NCI-H128 (cell line): ENCODE data around the gene LENEP.

Experiments used
- DNase-seq: peaks from one replicate; lab custom pipeline; 2025; ENCODE audit not compliant: unreplicated experiment; lab: John Stamatoyannopoulos, UW

LENEP gene

DNA sequence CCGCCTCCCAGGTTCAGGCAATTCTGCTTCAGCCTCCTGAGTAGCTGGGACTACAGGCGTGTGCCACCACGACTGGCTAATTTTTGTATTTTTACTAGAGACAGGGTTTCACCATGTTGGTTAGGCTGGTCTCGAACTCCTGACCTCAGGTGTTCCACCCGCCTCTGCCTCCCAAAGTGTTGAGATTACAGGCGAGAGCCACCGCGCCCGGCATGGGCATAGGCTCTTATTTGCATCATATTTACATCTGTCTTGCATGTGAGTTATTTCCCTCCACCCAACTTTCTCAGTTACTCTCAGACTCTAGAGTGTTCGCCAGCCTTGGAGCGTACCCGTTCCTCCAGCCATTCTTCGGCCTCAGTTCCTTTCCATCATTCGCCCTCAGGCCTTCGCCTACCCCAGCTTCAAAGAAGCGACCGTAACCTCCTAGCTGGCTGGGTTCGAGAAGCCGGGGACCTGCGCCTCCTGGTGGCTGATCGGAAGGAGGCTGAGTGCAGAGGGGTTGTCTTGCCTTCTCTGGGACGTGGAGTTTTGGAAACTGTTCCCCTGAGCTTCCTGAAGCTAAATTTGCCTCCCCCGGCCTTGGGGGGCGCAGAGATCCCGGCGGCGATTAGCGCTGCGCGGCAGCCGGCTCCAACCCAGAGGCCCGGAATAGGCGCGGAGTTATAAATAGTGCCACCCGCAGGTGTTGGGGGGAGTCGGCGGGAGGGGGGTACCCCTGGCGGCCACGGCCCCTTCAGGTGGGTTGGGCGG, 5.6 kb downstream of the LENEP start:
- no peak for DNase-seq

DNA sequence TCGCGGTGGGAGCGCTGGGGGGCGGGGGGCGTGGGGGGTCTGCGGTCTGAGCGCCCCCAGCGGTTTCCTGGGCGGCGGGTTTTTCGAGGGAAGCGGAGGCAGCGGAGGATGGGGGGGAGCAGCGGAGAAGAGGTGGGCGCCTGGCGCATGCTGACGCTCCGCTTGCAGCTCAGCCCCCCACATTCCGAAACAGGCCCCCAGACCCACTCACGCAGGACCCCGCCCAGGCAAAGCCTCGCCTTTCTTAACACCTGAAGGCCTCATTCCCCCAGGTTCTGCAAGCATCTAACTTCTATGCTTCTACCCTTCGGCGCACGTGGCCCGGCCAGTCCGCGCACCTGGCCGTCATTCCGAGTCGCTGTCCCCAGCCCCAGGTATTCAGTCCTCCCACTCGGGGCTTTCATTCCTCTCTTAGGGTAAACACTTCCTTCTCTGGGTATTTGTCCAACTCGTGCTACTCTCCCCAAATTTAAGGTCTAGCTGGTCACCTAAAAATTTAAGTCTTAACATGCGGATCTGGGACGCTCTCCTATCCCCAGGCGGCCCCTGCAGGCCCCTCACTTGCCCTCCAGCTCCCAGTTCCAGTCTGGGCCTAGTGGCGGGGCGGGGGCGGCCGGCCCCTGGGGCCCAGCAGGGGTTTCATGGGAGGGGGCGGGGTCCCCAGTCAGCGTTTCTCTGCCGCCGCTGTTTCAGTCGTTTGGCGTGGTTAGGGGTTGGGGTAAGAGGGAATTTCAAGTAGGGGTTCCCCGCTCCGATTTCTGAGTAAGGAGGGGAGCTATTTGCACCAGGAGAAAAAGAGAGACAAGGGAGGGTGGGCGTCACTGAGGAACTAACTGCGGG, 6.4 kb downstream of the LENEP start:
- DNase-seq = no peak

DNA sequence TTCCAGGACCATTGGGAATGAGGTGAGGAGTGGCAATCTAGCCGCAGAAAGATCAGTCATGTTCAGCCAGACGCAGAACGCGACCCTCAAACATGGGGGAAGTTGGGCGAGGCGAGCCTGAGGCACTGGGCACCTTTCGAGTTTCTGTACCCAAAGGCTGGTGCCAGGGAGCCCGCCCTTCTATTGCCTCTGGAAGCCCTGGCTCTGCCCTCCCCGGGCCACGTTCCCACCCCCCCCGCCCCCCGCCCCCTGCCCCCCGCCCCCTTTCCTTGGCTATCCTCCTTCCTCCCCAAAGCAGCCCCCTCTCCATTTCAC, 7.0 kb downstream of the LENEP start:
- DNase-seq = no peak

DNA sequence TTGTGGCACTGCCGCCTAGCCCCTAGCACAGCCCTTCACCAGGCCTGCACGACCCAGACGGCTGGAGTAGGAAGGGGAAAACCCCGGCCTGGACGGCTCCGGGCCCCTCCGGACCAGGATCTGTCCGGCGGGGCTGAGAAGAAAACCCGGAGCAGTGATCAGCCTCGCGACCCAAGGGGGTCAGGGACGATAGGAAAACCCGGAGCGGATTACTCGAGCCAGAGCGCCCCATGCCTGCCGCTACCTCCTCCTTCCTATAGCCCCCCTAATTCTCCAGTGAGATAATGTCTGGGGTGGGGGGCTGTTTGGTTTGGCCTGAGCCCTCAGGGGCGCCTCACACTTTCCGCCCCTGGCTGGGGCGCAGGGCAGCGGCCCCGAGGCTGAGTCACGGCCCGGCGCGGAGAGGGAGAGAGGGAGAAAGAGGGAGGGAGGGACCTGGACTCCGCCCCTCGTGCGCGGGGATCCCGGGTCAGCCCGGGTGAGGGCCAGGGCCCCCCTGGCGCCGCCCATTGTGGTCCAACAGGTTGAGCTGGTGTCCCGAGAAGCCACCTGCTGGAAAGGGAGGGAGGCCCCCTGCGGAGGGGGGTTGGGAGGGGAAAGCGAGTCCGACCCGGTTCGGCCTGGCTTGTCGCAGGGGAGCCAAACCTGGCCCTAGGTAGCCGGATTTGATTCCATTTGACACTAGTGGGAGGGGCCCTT, 7.5 kb downstream of the LENEP start:
- peak; percentile 88 for DNase-seq

DNA sequence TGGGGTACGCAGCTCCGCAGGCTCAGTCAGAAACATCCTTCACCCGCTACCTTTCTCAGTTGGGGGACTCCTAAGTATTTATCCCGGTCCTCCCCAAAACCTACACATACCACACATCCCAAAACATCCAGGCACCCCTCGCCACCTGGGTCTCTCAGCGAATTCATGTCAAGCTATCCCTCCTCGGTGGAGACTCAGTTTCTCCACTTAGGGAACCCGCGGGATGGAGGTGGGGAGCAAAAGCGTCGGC, 8.0 kb downstream of the LENEP start:
- no peak for DNase-seq

DNA sequence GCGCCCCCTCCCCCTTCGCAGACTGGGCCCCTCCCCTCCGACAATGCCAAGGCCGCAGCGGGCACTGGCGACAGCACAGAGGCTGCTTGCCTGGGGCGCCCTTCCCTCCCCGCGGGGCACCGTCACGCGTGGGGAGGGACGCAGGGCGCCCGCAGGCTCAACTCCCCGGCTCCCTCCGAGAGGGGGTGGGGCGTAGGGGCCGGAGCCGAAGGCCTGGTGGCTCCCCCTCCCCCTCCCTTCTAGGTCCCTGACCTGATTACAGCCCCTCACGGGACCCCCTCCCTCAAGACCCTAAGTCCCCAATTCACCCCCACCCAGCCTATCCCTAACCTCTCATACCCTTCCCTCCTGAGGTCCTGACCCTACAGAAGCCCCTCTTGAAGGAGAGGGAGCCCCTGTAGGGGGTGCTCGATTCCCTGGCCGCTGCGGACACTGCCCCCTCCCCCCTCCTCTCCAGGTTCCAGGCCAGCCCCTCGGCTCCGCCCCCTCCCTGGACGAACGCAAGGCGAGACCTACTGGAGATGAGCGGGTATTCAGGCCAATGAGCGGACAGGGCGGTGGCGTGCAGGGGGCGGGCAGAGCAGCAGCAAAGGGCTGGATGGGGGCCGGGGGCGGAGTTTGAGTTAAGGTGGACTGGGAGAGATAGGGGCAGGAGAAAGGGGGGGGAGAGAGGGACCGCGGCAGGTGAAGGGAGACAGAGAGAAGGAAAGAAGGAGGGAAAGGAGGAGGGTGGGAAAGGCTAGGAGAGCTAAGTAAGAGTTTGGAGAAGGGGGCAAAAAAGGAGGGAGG, 8.5 kb downstream of the LENEP start:
- peak; percentile 97 for DNase-seq

DNA sequence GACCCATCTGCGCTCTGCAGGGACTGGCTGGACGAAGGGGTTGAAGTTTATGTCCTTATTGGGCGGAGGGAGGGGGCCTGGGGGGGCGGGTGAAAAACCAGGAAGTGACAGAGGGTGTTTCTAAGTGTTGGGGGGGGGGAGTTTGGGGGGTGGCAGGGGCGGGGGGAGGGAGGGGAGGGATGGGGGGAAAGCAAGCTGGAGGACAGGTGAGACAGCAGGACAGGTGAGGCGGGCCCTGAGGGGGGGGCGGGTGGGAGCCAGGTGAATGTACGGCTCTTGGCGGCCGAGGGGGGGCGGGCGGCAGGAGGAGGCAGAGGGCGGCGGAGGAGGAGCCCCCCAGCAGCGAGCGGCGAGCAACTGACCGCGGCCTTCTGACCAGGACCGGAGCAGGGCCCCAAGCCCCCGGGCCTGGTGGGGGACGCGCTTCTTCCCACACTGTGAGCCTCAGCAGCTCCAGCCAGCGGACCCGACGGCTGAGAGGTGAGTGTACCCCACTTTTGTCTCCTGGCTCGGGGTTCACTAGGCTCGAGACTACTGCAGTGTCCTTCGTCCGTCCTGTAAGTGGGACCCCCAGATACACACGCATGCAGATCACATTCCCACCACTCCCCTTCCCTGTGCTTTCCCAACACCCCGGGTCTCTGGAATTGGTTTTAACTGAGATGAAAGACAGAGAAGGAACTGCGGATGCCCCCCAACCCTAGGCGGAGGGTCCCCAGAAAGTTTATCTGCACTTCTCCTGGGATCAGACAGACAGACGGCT, 9.3 kb downstream of the LENEP start, which contains the start of gene ZBTB7B:
TSS of gene ZBTB7B (plus strand) at position 339 of the 763 bp plus-strand sequence. CDS start 11,859 bp downstream, outside the sequence.
- no peak for DNase-seq

DNA sequence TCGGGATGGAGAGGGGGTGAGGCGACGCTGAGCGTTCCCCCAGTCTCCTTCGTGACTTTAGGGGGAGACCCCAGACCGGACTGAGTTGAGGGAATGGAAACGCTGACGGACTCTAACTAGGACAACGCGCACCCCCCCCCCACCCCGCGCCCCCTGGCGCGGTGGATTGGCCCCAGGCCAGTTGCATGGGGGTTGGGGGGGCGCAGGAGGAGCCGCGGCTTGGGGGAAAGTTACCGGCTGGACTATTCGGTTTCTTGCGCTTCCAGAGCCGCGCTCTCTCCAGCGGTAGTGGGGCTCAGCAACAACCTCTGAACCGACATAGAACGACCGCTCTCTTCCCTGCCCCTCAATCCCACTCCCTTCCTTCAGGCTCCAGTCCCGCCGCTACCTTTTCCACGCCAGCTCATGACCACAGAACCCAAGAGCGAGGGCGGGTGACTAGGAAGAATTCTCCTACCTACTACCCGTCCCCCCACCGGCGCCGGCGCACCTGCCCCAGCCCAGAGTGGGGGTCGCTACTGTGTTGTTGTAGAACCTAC, 9.9 kb downstream of the LENEP start:
- DNase-seq = peak; percentile 42

DNA sequence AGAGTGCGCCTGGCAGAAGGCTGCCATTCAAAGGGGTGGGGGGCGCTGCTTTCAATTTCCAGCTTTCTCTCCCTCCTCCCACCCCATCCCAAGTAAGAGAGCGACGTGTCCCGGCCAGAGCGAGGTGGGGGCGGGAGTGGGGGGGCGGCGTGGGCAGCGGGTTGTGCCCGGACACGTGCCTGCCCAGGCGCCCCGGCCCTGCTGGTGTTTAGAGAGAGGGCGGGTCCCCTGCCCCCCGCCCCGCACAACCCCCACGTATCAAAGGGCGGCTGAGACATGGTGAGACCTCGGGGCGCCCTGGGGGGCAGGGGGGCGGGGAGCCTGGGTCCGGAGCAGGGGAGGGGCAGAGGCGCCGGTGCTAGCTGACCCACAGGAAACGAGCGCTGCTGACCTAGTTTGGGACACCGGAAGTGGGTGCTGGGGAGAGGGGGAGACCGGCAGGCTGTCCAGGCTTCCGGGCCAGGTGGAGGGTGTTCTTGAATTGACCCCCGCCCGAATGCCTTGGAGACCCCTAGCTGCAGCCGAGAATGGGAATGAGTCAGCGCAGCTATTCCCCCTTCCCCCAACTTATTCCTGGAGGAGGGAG, 10.5 kb downstream of the LENEP start:
- no peak for DNase-seq

DNA sequence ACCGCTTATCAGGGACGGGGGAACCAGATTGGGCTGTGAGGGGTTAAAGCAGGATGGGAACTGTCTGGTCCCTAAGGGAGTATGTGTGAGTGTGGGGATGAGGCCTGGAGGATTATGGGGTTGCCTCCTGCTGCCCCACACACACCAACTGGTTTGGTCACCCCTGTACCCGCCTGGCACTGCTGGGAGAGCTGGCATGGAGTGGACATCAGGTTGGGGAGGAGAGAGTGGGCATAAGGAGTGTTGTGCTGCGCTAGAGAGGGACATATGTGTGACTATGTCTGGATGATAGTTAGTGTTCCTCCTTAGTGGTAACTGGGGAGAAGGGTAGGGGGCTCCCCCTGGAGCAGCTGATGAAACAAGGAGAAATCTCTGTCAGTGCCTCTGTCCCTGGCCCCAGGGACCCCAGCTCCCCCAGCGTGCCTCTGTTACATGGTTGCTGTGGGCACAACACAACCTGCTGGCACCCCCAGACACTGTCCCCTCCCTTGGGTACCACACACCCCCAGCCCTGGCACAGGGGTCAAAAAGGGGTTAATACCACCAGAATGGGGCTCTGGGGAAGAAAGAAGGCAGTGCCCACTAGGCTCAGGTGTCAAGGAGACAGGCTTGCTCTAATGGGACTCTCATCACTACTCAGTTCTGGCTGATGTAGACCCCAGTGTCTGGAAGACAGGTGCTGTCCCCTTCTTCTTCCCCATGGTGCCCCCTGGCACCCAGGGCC, 11.1 kb downstream of the LENEP start:
- no peak for DNase-seq

DNA sequence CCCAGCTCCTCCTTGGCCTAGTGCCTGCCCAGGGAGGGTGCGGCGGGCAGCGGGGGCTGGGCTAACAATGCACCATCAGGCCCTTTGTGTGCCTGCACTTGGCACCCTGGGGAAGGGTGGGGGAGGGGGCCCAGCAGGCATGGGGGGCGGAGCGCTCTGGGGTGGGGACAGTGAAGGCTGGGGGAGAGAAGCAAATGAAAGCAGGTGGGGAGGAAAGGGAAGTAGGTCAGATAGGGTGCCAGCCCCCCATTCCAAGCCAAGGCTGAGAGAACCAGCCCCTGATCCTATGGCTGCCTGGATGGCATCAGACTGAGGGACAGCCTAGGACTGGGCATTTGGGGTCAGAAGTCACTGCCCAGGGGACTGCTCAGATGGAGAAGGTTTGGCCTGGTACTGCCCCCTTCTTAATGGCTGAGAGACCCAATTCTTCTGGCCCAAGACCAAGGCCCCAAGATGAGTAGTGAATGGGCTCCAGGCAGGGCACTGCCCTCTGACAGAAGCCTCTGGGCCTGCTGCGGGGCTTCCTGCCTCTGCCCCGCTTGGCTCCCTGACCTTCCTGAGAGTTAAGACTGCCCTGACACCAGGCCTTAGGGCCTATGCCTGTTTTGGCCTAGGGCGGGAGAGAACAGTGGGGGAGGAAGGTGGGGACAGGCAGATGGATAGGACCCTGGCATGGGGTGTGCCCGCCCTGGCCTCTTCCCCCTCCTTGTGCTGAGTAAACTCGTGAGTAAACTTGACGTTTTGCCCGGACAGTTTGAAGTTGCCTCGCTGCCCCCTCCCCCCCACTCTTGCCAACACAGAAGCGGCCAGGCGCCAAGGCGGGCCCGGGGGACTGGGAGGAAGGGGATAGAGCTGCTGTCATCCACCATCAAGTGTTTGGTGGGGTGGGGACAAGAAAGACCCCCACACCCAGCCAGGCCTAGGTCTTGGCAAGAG, 12.0 kb downstream of the LENEP start:
- no peak for DNase-seq

DNA sequence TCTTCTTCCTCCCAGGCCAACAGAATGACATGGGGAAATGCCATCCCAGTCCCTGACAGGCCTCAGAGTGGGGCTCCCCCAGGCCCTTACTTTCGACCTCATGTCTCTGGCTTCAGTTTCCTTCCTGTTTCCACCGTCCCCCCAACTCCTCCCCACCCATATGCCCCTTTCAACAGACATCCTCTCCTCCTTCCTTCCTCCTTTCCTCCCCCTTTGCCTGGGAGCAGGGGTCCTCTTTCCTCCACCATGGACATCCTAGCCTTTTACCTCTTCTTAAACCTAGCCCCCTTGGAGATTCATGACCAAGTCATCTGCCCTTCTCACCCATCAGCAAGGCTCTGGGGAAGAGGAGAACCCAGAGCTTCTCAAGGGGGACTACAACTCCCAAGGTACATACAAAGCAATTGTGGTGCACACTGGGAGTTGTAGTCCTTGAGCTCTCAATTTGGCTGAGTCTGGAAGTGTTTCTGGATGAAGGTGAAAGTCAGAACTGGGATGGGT, 13.3 kb downstream of the LENEP start:
- no peak for DNase-seq

DNA sequence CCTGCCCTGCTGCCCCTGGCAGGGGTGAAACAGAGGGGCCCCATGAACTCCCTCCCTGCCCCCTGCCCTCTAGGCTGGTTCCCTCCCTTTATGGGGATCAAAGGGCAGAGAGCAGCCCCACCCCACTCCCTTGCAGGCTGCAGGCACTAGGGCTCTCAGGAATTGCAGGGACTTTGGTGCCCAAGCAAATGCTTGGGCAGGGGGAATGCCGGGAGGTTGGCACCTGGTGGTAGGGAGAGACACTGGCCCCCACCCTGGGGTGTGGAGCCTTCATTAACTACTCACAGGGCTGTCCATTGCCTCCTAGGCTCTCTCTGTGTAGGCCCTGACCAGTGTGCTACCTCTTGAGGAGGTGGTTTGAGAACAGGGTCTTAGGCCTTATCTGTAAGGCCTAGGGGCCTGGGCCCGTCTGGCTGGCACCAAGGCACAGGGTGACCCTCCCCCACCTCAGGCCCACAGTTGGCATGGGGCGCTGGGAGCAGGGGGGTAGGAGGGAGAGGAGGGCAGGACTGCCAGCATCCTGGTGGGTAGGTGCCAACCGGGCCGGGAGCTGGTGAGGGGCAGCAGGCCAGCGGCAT, 14.0 kb downstream of the LENEP start:
- no peak for DNase-seq

DNA sequence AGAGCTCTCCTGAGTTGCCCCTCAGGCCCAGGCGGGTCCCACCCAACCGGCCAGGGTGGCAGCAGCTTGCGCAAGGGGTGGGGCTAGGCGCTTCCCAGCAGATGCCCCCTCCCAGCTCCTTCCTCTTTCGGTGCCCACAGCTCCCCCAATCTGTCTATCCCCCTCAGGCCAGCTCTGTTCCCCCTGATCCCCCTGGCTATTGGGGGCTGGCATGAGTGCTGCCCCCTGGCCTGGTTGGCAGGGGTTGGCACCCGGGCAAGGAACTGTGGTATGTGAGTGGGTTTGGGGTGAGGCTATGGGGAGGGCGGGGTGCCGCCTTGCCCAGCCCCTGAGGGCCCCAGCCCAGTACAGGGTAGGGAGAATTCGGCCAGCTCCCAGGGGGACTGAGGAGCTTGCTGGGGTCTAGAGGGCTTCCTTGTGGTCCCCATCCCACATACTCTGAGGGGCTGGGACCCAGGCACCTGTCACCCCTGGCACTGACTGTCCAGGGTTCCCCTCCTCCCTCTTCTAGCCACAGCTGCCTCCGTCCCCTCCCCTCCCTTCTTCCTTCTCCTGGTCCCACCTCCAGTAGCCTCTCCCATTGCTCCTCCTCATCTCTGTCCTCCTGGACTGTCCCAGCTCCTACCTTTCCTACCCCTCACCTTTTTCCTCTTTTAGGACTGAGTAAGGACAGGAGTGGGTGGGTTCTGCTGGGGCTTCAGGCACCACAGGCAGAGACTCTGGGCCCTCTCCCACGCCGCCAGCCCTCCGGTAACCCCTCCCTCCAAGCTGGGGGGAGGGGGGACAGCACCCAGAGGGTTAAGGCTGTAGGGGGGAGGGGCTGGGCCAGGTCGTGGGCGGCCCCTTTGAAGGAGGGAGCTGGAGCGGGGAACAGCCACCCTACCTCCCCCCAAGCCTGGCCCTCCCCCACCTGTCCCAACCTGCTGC, 14.9 kb downstream of the LENEP start:
- DNase-seq = no peak

DNA sequence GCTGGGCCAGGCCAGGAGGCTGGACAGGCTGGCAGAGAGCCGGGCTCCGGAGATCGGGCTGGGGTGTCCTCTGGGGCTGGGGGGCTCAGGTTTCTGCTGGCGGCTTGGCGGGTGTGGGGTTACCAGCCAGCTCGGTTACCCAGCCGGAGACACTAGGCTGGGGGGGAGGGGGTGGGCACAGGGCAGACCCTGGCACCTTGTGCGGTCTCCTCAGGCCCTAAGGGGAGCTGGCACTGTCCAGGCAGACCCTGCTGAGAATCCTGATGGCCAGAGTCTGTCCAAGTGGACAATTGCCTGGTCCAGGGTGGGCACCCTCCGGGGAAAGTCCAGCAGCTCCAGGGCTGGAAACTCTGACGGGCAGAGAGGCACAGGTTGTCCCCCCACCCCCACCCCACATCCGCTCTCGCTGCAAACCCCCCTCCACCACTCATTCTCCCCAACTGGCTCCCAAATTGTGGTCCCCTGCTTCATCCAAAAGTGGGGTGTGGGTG, 15.9 kb downstream of the LENEP start:
- DNase-seq = no peak

DNA sequence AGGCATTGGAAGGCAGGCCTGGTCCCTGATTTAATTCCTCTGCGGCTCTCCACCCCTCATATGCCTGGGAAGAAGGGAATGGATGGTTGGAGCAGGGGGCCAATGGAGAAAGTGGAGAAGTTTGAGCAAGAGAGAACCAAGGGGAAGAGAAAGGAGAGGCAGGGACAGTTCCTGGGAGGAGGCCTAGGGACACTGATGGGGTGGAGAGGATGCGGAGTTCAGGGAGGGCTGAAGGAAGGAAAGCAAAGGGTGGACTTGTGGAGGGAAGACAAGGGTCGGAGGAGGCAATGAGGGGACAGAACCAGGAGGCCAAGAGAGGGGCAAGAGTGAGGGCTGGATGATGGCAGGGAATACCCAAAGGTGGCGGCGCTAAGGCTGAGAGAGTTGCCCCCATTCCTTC, 16.4 kb downstream of the LENEP start:
- DNase-seq = no peak
